ENCODE data around the gene PSAP. TPM values are rescaled to one million over a fixed set of nuclear protein-coding genes. Genes with fewer than 3 reads are reported as not detected.

The PSAP gene
- total RNA-seq, 1 donor from 2014 or later: 358 TPM

DNA sequence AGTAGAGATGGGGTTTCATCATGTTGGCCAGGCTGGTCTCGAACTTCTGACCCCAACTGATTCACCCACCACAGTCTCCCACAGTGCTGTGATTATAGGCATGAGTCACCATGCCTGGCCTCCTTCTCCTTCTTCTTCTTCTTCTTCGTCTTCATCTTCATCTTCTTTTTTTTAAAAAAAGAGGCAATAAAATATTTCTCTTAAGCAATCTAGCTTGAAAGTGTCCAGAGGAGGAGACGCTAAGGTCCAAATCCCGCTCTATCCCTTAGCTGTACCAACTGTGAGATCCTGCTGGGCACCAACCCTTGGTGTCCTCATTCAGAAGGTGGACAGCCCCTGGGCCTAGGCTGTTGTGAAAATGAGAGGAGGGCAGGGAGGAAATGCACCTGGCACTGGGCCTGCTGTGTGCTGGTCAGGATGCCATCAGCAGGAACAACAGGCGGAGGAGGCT is 13.9 kb upstream of the PSAP start:
- H3K36me3 ChIP-seq: no peaks in the 10 kb centered on the region
- peaks cover 17% of the 10 kb centered on the region for H3K4me1 ChIP-seq
- TF ChIP-seq EZH2 (IDR thresholded peaks at IDR 0.05): no peak
- no peak for TF ChIP-seq EZH2phosphoT487 (IDR thresholded peaks at IDR 0.05)
- TF ChIP-seq, protein P1, sequence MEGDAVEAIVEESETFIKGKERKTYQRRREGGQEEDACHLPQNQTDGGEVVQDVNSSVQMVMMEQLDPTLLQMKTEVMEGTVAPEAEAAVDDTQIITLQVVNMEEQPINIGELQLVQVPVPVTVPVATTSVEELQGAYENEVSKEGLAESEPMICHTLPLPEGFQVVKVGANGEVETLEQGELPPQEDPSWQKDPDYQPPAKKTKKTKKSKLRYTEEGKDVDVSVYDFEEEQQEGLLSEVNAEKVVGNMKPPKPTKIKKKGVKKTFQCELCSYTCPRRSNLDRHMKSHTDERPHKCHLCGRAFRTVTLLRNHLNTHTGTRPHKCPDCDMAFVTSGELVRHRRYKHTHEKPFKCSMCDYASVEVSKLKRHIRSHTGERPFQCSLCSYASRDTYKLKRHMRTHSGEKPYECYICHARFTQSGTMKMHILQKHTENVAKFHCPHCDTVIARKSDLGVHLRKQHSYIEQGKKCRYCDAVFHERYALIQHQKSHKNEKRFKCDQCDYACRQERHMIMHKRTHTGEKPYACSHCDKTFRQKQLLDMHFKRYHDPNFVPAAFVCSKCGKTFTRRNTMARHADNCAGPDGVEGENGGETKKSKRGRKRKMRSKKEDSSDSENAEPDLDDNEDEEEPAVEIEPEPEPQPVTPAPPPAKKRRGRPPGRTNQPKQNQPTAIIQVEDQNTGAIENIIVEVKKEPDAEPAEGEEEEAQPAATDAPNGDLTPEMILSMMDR (IDR thresholded peaks at IDR 0.05): no peak
- Mint-ChIP-seq H3K36me3 (no peaks in the 10 kb centered on the region), H3K27ac (peak overlapping the region; percentile 76), H3K27me3 (ENCODE audit: insufficient read depth, low read depth) (peaks cover 7% of the 10 kb centered on the region), H3K4me1 (peaks cover 17% of the 10 kb centered on the region), H3K9me3 (peaks cover 3% of the 10 kb centered on the region), H3K4me3 (no peak overlapping the region)
- H3K4me3 ChIP-seq: no peak overlapping the region
- no peaks in the 10 kb centered on the region for H3K9me3 ChIP-seq (ENCODE audit: low read depth)
- H3K4me2 ChIP-seq: no peak overlapping the region
- H3K27me3 ChIP-seq: no peaks in the 10 kb centered on the region
- no peak overlapping the region for H3K27ac ChIP-seq
- peaks cover 10% of the 10 kb centered on the region for H3F3A ChIP-seq (ENCODE audit: low read depth)
- H3K79me2 ChIP-seq (ENCODE audit: low read depth): no peaks in the 10 kb centered on the region
- no peaks in the 10 kb centered on the region for H4K20me1 ChIP-seq (ENCODE audit: low read depth)
- no peak overlapping the region for H2AFZ ChIP-seq (replicated peaks)
- no peak overlapping the region for H3K9ac ChIP-seq
- DNase-seq (ENCODE audit: low spot score): no peak

DNA sequence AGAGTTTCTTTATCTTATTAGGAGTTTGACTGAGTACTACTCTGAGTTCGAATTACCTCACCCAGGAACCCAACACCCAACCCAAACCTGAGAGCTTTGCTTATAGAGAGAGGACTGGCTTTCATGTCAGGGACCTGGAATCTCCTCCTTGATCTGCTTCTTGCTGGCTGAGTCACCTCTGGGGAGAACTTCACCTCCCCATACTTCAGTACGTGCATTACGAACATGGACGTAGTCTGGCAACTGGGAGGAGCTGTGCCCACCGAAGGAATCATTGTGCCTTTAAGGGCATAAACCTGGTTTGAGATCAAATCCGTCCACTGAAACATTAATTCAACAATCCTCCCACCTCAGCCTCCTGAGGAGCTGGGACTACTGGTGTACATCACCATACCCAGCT is 12.2 kb upstream of the PSAP start:
- no peaks in the 10 kb centered on the region for H3K36me3 ChIP-seq
- no peaks in the 10 kb centered on the region for H3K36me3 Mint-ChIP-seq
- H3K4me1 ChIP-seq: peaks cover 17% of the 10 kb centered on the region
- no peak overlapping the region for H3K4me3 Mint-ChIP-seq
- H3K27ac ChIP-seq: no peak overlapping the region
- no peak for DNase-seq (ENCODE audit: low spot score)
- no peaks in the 10 kb centered on the region for H3K27me3 ChIP-seq
- no peaks in the 10 kb centered on the region for H3K9me3 ChIP-seq (ENCODE audit: low read depth)
- no peak overlapping the region for H3K9ac ChIP-seq
- peaks cover 10% of the 10 kb centered on the region for H3K27me3 Mint-ChIP-seq (ENCODE audit: insufficient read depth, low read depth)
- no peaks in the 10 kb centered on the region for H3K79me2 ChIP-seq (ENCODE audit: low read depth)
- H2AFZ ChIP-seq (replicated peaks): no peak overlapping the region
- peak overlapping the region; percentile 64 for H3K27ac Mint-ChIP-seq
- no peak overlapping the region for H3K4me2 ChIP-seq
- H3K4me3 ChIP-seq: no peak overlapping the region
- H3K9me3 Mint-ChIP-seq: peaks cover under 1% of the 10 kb centered on the region
- H3K4me1 Mint-ChIP-seq: peaks cover 22% of the 10 kb centered on the region
- no peaks in the 10 kb centered on the region for H4K20me1 ChIP-seq (ENCODE audit: low read depth)
- H3F3A ChIP-seq (ENCODE audit: low read depth): peaks cover 10% of the 10 kb centered on the region
- TF ChIP-seq EZH2phosphoT487 (IDR thresholded peaks at IDR 0.05) (no peak), EZH2 (IDR thresholded peaks at IDR 0.05) (no peak)
- TF ChIP-seq, protein P1 (IDR thresholded peaks at IDR 0.05): no peak

DNA sequence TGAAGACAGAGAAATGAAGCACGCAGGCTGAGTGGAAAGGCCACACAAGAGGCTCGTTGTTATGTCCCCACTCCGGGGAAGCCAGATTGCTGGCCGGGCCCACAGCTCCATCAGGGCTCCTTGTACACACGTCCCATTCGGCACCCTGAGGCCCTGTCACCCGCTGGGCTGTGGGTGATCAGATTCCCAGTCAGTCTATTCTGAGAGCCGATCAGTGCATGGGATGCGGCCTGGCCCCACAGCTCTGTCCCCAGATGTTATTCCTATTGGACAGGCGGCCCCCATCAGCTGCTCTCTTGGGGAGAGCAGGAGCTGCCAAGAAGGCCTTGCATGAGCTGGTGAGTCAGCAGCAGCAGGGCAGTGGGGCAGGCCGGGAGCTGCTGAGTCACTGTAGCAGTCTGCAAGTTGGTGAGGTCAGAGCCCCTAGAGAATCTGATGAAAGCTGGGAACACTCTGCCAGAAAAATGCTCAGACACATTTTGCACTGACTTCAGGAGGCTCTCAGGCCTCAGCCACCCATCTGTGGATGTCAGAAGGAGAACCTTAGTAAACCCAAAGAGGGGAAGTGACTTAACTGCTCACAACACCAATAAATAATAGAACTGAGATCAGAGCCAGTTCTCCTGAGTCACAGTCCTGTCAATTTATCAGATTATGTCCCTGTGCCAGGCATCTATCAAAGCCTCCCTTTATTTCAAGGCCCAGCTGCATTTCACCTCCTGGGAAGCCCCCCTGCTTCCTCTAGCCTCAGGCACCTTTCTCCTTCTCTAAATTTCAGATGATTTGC is 9.4 kb upstream of the PSAP start:
- peaks cover 16% of the 10 kb centered on the region for H3K4me1 ChIP-seq
- no peaks in the 10 kb centered on the region for H3K9me3 Mint-ChIP-seq
- H4K20me1 ChIP-seq (ENCODE audit: low read depth): no peaks in the 10 kb centered on the region
- peaks cover 22% of the 10 kb centered on the region for H3K4me1 Mint-ChIP-seq
- no peaks in the 10 kb centered on the region for H3K27me3 ChIP-seq
- H3K4me3 Mint-ChIP-seq: no peak overlapping the region
- H3F3A ChIP-seq (ENCODE audit: low read depth): peaks cover 13% of the 10 kb centered on the region
- no peaks in the 10 kb centered on the region for H3K9me3 ChIP-seq (ENCODE audit: low read depth)
- peaks cover 14% of the 10 kb centered on the region for H3K27me3 Mint-ChIP-seq (ENCODE audit: insufficient read depth, low read depth)
- H3K27ac Mint-ChIP-seq: peak overlapping the region; percentile 99
- no peaks in the 10 kb centered on the region for H3K36me3 Mint-ChIP-seq
- no peaks in the 10 kb centered on the region for H3K36me3 ChIP-seq
- H3K79me2 ChIP-seq (ENCODE audit: low read depth): no peaks in the 10 kb centered on the region
- H3K4me2 ChIP-seq: no peak overlapping the region
- peak overlapping the region; percentile 60 for H2AFZ ChIP-seq (replicated peaks)
- DNase-seq (ENCODE audit: low spot score): peak; percentile 72
- no peak overlapping the region for H3K9ac ChIP-seq
- TF ChIP-seq, protein P1 (IDR thresholded peaks at IDR 0.05): no peak
- TF ChIP-seq EZH2phosphoT487 (IDR thresholded peaks at IDR 0.05) (no peak), EZH2 (IDR thresholded peaks at IDR 0.05) (no peak)
- peak overlapping the region; percentile 22 for H3K27ac ChIP-seq
- no peak overlapping the region for H3K4me3 ChIP-seq
